ENCODE data around the gene SP7. TPM values are rescaled to one million over a fixed set of nuclear protein-coding genes. Genes with fewer than 3 reads are reported as not detected.

Gene SP7
- total and polyA plus RNA-seq, 9 of the 15 experiments (the other 6 are each of a cell fraction or from before 2014, with no cell fraction given) = 0.04 TPM; not detected in 8

DNA sequence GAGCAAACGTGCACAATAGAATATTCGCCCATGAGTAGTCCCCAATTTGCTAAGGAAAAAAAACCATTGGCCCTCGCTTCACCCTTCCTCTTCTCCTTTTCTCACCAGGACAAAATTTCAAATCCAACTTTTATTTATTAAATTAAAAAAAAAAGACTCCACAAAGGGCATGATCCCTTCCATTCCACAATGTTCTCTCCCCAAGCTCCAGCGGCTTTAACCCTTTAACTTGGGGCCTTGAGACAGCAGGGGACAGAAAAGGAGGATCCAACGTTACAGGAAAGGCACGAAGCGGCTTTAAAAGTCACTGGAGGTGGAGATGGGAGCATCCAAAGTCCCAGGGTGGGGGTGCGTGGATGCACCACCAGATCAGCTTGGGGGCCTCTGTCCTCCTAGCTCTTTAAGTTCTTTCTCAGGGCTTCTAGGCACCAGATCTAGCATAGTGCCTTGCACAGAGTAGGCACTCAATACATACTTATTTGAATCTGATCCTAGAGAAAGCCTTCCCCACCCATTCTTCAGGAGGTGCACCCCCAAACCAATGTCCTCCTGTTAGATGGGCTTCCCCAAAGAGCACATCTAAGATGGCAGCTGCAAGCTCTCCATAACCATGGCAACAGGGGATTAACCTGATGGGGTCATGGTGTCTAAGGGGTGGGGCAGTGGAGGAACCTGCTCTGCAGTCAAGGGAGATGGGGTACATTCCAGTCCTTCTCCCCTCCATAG, 9.5 kb downstream of the SP7 start:
- H3K9ac ChIP-seq (ENCODE audit: insufficient read depth in 1 of 2, low read depth in 2 of 2, low read length in 2 of 2) = no peak overlapping the region
- no TSS peak for BruUV-seq (replicated peaks)
- 73% methylated on average over 8 of the region's 8 CpGs for WGBS (ENCODE audit: insufficient coverage, low coverage, missing lambda C conversion rate)
- no peak overlapping the region for H3K4me2 ChIP-seq (ENCODE audit: insufficient read depth, low read length)
- POLR2A ChIA-PET = interaction anchor here (0.6 to 2.4 kb wide), 9 partner anchors 8 to 183 kb away, joined by 3 to 10 read pairs (median 4); no protein-coding TSS in a partner anchor
- H2AFZ ChIP-seq (ENCODE audit: low read depth, low read length) = no peak overlapping the region
- no peaks in the 10 kb centered on the region for H3K27me3 ChIP-seq (ENCODE audit: control insufficient read depth in 2 of 2, insufficient read depth in 2 of 2, low read length in 2 of 2)
- in situ Hi-C loops (cut with MboI) (loop anchor here (10.0 kb wide), 1 partner anchor 178 kb away; the partner anchor contains the start of genes NPFF and TARBP2), intact Hi-C loops (cut with micrococcal nuclease) (loop anchor here (10.0 kb wide), 1 partner anchor 98 kb away; the partner anchor contains the start of gene AMHR2)
- no peak for FAIRE-seq
- TF ChIP-seq, protein P1, sequence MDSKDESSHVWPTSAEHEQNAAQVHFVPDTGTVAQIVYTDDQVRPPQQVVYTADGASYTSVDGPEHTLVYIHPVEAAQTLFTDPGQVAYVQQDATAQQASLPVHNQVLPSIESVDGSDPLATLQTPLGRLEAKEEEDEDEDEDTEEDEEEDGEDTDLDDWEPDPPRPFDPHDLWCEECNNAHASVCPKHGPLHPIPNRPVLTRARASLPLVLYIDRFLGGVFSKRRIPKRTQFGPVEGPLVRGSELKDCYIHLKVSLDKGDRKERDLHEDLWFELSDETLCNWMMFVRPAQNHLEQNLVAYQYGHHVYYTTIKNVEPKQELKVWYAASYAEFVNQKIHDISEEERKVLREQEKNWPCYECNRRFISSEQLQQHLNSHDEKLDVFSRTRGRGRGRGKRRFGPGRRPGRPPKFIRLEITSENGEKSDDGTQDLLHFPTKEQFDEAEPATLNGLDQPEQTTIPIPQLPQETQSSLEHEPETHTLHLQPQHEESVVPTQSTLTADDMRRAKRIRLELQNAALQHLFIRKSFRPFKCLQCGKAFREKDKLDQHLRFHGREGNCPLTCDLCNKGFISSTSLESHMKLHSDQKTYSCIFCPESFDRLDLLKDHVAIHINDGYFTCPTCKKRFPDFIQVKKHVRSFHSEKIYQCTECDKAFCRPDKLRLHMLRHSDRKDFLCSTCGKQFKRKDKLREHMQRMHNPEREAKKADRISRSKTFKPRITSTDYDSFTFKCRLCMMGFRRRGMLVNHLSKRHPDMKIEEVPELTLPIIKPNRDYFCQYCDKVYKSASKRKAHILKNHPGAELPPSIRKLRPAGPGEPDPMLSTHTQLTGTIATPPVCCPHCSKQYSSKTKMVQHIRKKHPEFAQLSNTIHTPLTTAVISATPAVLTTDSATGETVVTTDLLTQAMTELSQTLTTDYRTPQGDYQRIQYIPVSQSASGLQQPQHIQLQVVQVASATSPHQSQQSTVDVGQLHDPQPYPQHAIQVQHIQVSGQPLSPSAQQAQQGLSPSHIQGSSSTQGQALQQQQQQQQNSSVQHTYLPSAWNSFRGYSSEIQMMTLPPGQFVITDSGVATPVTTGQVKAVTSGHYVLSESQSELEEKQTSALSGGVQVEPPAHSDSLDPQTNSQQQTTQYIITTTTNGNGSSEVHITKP (IDR thresholded peaks at IDR 0.05; ENCODE audit: partially characterized antibody) = peak; percentile 92
- no peak for TF ChIP-seq NEUROD1 (IDR thresholded peaks at IDR 0.05; ENCODE audit: borderline replicate concordance, low read depth, low read length, partially characterized antibody)
- no peak for TF ChIP-seq RB1 (IDR thresholded peaks at IDR 0.05; ENCODE audit: low read depth)
- TF ChIP-seq RFX1 (IDR thresholded peaks at IDR 0.05) = peak; percentile 81
- DNase-seq (ENCODE audit: extremely low read depth in 1 of 4, low spot score in 3 of 4) = peak in 1 of 4 experiments; percentile 28
- ATAC-seq = no peak
- no peaks in the 10 kb centered on the region for H3K9me3 ChIP-seq (replicated peaks; ENCODE audit: control insufficient read depth, insufficient read depth, low read depth, low read length)
- peaks cover 26 to 55% of the 10 kb centered on the region in 2 experiments for H3K4me1 ChIP-seq (replicated peaks in 1 of 2; ENCODE audit: control insufficient read depth in 2 of 2, insufficient read depth in 2 of 2, low read length in 2 of 2)
- no peaks in the 10 kb centered on the region for H3K9me1 ChIP-seq (ENCODE audit: control insufficient read depth, insufficient read depth, low read length)
- H3K79me2 ChIP-seq (ENCODE audit: control insufficient read depth, insufficient read depth, low read length) = no peaks in the 10 kb centered on the region
- H3K4me3 ChIP-seq = no peak overlapping the region
- H3K27ac ChIP-seq (ENCODE audit: extremely low read depth, low read depth, low read length) = no peak overlapping the region
- CTCF ChIA-PET (ENCODE audit: low intra/inter-chr PET ratio) = interaction anchor here (0.7 to 1.7 kb wide), 5 partner anchors 8 to 287 kb away, joined by 3 to 11 read pairs (median 4); no protein-coding TSS in a partner anchor
- H4K20me1 ChIP-seq (replicated peaks; ENCODE audit: control insufficient read depth, insufficient read depth, low read length) = no peaks in the 10 kb centered on the region
- no peaks in the 10 kb centered on the region for H3K36me3 ChIP-seq (ENCODE audit: control insufficient read depth, insufficient read depth, low read length)

All from K562 (cell line).